ENCODE measurements around the gene TANK. TPM values are rescaled to one million over a fixed set of nuclear protein-coding genes. Genes with fewer than 3 reads are reported as not detected.

TANK gene
- total RNA-seq, 1 experiment from 2014 or later, result 52.5 TPM

GRCh38 chr2:161250864-161251436 is 90.7 kb downstream of the TANK start (continued):
- no peak for TF ChIP-seq EZH2phosphoT487 (IDR thresholded peaks at IDR 0.05; ENCODE audit: borderline replicate concordance)
- TF ChIP-seq SIN3A (IDR thresholded peaks at IDR 0.05; ENCODE audit: low read depth), result peak; percentile 43; the same call in 1 of the 2 replicates
- no peak for TF ChIP-seq ELF1 (IDR thresholded peaks at IDR 0.05; ENCODE audit: borderline replicate concordance, low read depth)

- no peaks in the 10 kb centered on the region for H3K4me1 ChIP-seq (ENCODE audit: control insufficient read depth in 1 of 2, insufficient read depth in 2 of 2, low read length in 2 of 2)
- no peaks in the 10 kb centered on the region for H3K79me2 ChIP-seq (ENCODE audit: insufficient read depth, low read length)
- H3K36me3 ChIP-seq (ENCODE audit: control insufficient read depth in 1 of 2, insufficient read depth in 2 of 2, low read length in 2 of 2), result no peaks in the 10 kb centered on the region
- H3K9me3 ChIP-seq (ENCODE audit: control insufficient read depth in 1 of 2, insufficient read depth in 1 of 2, low read depth in 1 of 2, low read length in 2 of 2), result no peaks in the 10 kb centered on the region
- H3K9ac ChIP-seq (ENCODE audit: low read length), result no peak overlapping the region
- ChIA-PET POLR2A (no interaction called here), RAD21 (ENCODE audit: low non-redundant PET in 1 of 2, low total read pairs in 2 of 2, uncharacterized antibody in 2 of 2, unreplicated experiment in 2 of 2) (no interaction called here), CTCF (no interaction called here)
- no peak for TF ChIP-seq SIN3A (IDR thresholded peaks at IDR 0.05; ENCODE audit: low read depth)
- no peak for TF ChIP-seq ZNF274 (IDR thresholded peaks at IDR 0.05; ENCODE audit: low read depth, low read length)
- no peak for TF ChIP-seq SRF (IDR thresholded peaks at IDR 0.05; ENCODE audit: low read depth)
- TF ChIP-seq RAD21 (IDR thresholded peaks at IDR 0.05; ENCODE audit: low read depth), result no peak
- TF ChIP-seq SP1 (IDR thresholded peaks at IDR 0.05; ENCODE audit: low read depth), result no peak
- TF ChIP-seq ELF1 (IDR thresholded peaks at IDR 0.05; ENCODE audit: borderline replicate concordance, low read depth), result no peak
- TF ChIP-seq REST (IDR thresholded peaks at IDR 0.05; ENCODE audit: low read depth), result no peak
- TF ChIP-seq, protein P1, sequence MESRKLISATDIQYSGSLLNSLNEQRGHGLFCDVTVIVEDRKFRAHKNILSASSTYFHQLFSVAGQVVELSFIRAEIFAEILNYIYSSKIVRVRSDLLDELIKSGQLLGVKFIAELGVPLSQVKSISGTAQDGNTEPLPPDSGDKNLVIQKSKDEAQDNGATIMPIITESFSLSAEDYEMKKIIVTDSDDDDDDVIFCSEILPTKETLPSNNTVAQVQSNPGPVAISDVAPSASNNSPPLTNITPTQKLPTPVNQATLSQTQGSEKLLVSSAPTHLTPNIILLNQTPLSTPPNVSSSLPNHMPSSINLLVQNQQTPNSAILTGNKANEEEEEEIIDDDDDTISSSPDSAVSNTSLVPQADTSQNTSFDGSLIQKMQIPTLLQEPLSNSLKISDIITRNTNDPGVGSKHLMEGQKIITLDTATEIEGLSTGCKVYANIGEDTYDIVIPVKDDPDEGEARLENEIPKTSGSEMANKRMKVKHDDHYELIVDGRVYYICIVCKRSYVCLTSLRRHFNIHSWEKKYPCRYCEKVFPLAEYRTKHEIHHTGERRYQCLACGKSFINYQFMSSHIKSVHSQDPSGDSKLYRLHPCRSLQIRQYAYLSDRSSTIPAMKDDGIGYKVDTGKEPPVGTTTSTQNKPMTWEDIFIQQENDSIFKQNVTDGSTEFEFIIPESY (IDR thresholded peaks at IDR 0.05; ENCODE audit: extremely low read depth, insufficient replicate concordance, low read length), result no peak
- no peak for TF ChIP-seq CEBPB (IDR thresholded peaks at IDR 0.05; ENCODE audit: low read depth)
- no peak for TF ChIP-seq ZFX (IDR thresholded peaks at IDR 0.05)
- TF ChIP-seq FOSL1 (IDR thresholded peaks at IDR 0.05; ENCODE audit: low read depth), result no peak
- no peak for TF ChIP-seq EGR1 (IDR thresholded peaks at IDR 0.05; ENCODE audit: low read depth)
- no peak for TF ChIP-seq TCF7L2 (IDR thresholded peaks at IDR 0.05; ENCODE audit: borderline replicate concordance, extremely low read depth, insufficient read depth, insufficient read length)
- no peak for TF ChIP-seq EZH2 (IDR thresholded peaks at IDR 0.05)
- no peak for TF ChIP-seq ATF3 (IDR thresholded peaks at IDR 0.05)
- no peak for TF ChIP-seq POLR2A (IDR thresholded peaks at IDR 0.05; ENCODE audit: borderline replicate concordance, extremely low read depth, insufficient read depth, insufficient read length)
- no peaks in the 10 kb centered on the region for H3K27me3 ChIP-seq (ENCODE audit: insufficient read depth, low read length)
- no peaks in the 10 kb centered on the region for H3K9me2 ChIP-seq (ENCODE audit: insufficient read depth)
- H4K20me1 ChIP-seq (ENCODE audit: insufficient read depth), result no peaks in the 10 kb centered on the region
- BruUV-seq (replicated peaks), result no TSS peak
- intact Hi-C loops (cut with micrococcal nuclease), result no loop called here
- H3K4me3 ChIP-seq (replicated peaks in 1 of 2; ENCODE audit: low read depth in 1 of 2, low read length in 2 of 2), result no peak overlapping the region
- no peak overlapping the region for H3K27ac ChIP-seq (ENCODE audit: low read depth, low read length)
- no peak overlapping the region for H3K4me2 ChIP-seq (ENCODE audit: low read length)
- no peak for DNase-seq (ENCODE audit: low read depth, low spot score)
- ATAC-seq, result no peak
- H2AFZ ChIP-seq (ENCODE audit: low read depth, low read length, poor library complexity, severe bottlenecking), result no peak overlapping the region
Measured at GRCh38 chr2:161257123-161257952, 97.1 kb downstream of the TANK start.

Measured in HCT116 (cell line).